Loucy (cell line): ENCODE measurements around the gene ALDH1A1.

Experiments
- H2AFZ ChIP-seq: fragments of 200-600 bp; sonication (generic); 2 replicates; pipeline ENCODE4 v1.6.0; 2016; ENCODE audit warnings: antibody characterized with exemption, mild to moderate bottlenecking, low read length, moderate library complexity
- H3F3A ChIP-seq: fragments of 200-600 bp; 2 replicates; pipeline ENCODE4 v1.6.0; 2016; ENCODE audit warnings: antibody characterized with exemption, low read depth, mild to moderate bottlenecking
- H3K27me3 ChIP-seq: fragments of 200-600 bp; sonication (generic); 2 replicates; pipeline ENCODE4 v1.6.1; 2014; ENCODE audit warnings: low read length, mild to moderate bottlenecking; ENCODE audit not compliant: insufficient read depth, poor library complexity, severe bottlenecking
- H3K36me3 ChIP-seq: fragments of 200-600 bp; sonication (generic); 2 replicates; pipeline ENCODE4 v1.6.1; 2016; ENCODE audit warnings: low read length; ENCODE audit not compliant: insufficient read depth
- H3K4me1 ChIP-seq: fragments of 200-600 bp; sonication (generic); 2 replicates; pipeline ENCODE4 v1.5.1; 2014; ENCODE audit warnings: low read length, mild to moderate bottlenecking; ENCODE audit not compliant: insufficient read depth, poor library complexity, severe bottlenecking
- H3K4me2 ChIP-seq: fragments of 200-600 bp; sonication (generic); 2 replicates; pipeline ENCODE4 v1.6.0; 2014; ENCODE audit warnings: antibody characterized with exemption, low read length, low read depth, mild to moderate bottlenecking; ENCODE audit not compliant: poor library complexity, severe bottlenecking
- H3K4me3 ChIP-seq: fragments of 200-600 bp; sonication (generic); 2 replicates; pipeline ENCODE4 v1.5.1; 2014; ENCODE audit warnings: low read length, mild to moderate bottlenecking, mixed read lengths; ENCODE audit not compliant: poor library complexity, severe bottlenecking
- H3K79me2 ChIP-seq: fragments of 200-600 bp; sonication (generic); 2 replicates; pipeline ENCODE4 v1.6.1; 2014; ENCODE audit warnings: low read length; ENCODE audit not compliant: insufficient read depth
- H3K9ac ChIP-seq: fragments of 200-600 bp; sonication (generic); 2 replicates; pipeline ENCODE4 v1.6.0; 2014; ENCODE audit warnings: mild to moderate bottlenecking, low read depth, low read length, moderate library complexity; ENCODE audit not compliant: poor library complexity, severe bottlenecking
- H3K9me2 ChIP-seq: fragments of 200-600 bp; sonication (generic); replicated peaks from 2 replicates; pipeline ENCODE4 v1.6.1; 2016; ENCODE audit warnings: low read depth, low read length, mixed read lengths
- H3K9me3 ChIP-seq: fragments of 200-600 bp; sonication (generic); 2 replicates; pipeline ENCODE4 v1.6.1; 2014; ENCODE audit warnings: mild to moderate bottlenecking, antibody characterized with exemption, low read length, low read depth; ENCODE audit not compliant: insufficient read depth
- H4K20me1 ChIP-seq: fragments of 200-600 bp; sonication (generic); 2 replicates; pipeline ENCODE4 v1.6.0; 2014; ENCODE audit warnings: antibody characterized with exemption, low read length, mild to moderate bottlenecking; ENCODE audit not compliant: insufficient read depth, poor library complexity, severe bottlenecking
- EZH2phosphoT487 ChIP-seq: fragments of 200-600 bp; IDR thresholded peaks from 2 replicates; pipeline ENCODE4 v1.6.1; 2018; ENCODE audit warnings: antibody characterized with exemption, mild to moderate bottlenecking, moderate library complexity, borderline replicate concordance
- TF ChIP-seq, protein P1 (sequence below): fragments of 200-600 bp; sonication (generic); conservative IDR thresholded peaks from 2 replicates; pipeline ENCODE4 v1.5.1; 2014; ENCODE audit warnings: mild to moderate bottlenecking, antibody characterized with exemption, low read length

ALDH1A1 gene

DNA sequence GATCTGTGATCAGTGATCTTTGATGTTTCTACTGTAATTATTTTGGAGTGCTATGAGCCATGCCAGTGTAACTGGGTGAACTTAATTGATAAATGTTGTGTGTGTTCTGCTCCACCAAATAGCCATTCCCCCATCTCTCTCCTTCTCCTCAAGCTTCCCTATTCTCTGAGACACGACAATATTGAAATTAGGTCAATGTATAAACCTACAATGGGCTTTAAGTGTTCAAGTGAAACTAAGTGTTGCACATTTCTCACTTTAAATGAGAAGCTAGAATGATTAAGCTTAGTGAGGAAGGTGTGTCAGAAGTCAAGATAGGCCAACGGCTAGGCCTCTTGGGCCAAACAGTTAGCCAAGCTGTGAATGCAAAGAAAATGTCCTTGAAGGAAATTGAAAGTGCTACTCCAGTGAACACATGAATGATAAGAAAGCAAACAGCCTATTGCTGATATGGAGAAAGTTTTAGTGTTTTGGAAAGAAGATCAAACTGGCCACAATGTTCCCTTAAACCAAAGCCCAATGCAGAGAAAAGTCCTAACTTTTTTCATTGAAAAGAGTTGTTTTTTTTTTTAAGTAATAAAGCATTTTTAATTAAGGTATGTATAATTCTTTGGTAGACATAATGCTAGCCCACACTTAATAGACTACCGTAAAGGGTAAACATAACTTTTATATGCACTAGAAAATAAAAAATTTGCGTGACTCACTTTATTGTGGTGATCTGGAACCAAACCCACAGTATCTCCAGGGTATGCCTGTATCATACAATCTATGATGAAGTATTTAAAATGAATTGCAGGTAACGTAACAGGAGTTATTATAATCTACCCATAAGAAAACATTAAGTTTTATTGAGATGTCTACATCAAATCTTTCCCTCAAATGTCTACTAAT is 42.5 kb upstream of the ALDH1A1 start:
- peaks cover 6% of the 10 kb centered on the region; the same call in 1 of the 2 replicates for H3F3A ChIP-seq
- H3K79me2 ChIP-seq, result no peaks in the 10 kb centered on the region
- H4K20me1 ChIP-seq, result no peaks in the 10 kb centered on the region
- peaks cover 43% of the 10 kb centered on the region for H3K4me1 ChIP-seq
- H3K9me3 ChIP-seq, result no peaks in the 10 kb centered on the region
- H2AFZ ChIP-seq, result peak overlapping the region; percentile 53
- no peaks in the 10 kb centered on the region for H3K27me3 ChIP-seq
- no peak overlapping the region for H3K4me3 ChIP-seq
- TF ChIP-seq, protein P1, sequence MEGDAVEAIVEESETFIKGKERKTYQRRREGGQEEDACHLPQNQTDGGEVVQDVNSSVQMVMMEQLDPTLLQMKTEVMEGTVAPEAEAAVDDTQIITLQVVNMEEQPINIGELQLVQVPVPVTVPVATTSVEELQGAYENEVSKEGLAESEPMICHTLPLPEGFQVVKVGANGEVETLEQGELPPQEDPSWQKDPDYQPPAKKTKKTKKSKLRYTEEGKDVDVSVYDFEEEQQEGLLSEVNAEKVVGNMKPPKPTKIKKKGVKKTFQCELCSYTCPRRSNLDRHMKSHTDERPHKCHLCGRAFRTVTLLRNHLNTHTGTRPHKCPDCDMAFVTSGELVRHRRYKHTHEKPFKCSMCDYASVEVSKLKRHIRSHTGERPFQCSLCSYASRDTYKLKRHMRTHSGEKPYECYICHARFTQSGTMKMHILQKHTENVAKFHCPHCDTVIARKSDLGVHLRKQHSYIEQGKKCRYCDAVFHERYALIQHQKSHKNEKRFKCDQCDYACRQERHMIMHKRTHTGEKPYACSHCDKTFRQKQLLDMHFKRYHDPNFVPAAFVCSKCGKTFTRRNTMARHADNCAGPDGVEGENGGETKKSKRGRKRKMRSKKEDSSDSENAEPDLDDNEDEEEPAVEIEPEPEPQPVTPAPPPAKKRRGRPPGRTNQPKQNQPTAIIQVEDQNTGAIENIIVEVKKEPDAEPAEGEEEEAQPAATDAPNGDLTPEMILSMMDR, result no peak
- no peak for TF ChIP-seq EZH2phosphoT487
- H3K4me2 ChIP-seq, result peak overlapping the region; percentile 9
- no peak overlapping the region for H3K9ac ChIP-seq
- no peaks in the 10 kb centered on the region for H3K36me3 ChIP-seq
- H3K9me2 ChIP-seq, result no peaks in the 10 kb centered on the region

DNA sequence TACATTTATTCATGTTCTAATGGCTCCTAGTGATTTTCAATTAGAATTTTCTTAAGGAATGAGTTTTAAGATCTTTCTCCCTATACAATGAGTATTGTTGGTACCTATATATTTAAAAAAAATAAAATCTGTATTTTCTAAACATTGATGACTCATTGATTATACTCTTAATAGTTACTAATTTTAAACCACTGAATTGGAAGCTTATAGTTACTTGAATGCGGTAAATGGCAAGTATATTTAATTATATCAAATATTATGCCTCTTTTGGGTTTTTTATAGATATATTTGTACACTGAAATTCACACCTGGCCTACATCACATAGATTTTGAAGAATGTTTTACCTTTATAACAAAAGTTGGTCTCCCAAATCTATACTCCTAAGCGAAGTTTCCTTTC is 38.9 kb upstream of the ALDH1A1 start:
- Histone ChIP-seq H3F3A (0 out of 2 replicates have a peak, but pooled peaks cover 3% of the 10 kb centered on the region), H3K79me2 (no peaks in the 10 kb centered on the region), H3K9ac (no peak overlapping the region), H3K4me1 (peaks cover 43% of the 10 kb centered on the region), H3K9me2 (no peaks in the 10 kb centered on the region), H4K20me1 (no peaks in the 10 kb centered on the region), H3K4me3 (no peak overlapping the region), H3K36me3 (no peaks in the 10 kb centered on the region), H3K4me2 (no peak overlapping the region), H3K9me3 (no peaks in the 10 kb centered on the region), H2AFZ (no peak overlapping the region), H3K27me3 (no peaks in the 10 kb centered on the region)
- TF ChIP-seq, protein P1, result no peak
- TF ChIP-seq EZH2phosphoT487, result no peak

DNA sequence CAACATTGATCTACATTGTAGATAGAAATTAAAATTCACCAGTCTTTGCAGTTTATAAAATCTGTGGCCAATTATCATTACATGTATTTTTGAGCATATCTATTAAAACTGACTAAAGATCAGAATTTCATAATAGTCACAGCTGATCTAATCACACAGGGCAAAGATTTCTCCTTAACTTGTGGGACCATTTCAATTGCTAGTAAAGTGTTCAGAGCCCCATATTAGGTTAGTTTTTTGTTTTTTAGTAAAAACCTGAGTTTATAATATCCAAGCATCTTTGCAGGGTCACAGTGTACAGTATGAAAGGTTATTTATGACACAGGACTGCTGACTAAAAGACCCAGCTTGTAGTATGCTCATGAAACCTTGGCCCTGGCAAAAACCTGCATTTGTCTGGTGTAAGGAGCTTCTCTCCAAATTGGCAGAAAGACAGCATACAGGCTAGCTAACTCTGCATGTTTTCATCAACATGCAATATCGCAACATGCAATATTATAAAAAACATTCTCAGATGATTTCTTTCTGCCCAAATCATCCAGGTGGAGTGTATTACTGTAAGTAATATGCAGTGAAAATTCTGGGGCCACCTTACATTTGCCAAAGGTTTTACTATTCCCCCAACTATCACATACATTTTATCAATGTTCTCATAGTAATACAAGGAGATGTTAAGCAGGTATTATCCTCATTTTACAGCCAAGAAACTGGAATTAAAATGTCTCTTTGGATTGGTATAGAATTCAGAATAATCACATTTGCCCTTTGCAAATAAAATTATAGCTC is 37.7 kb upstream of the ALDH1A1 start:
- peak overlapping the region; percentile 71 for H2AFZ ChIP-seq
- peaks cover 42% of the 10 kb centered on the region for H3K4me1 ChIP-seq
- H3F3A ChIP-seq, result 0 out of 2 replicates have a peak, but pooled peaks cover 3% of the 10 kb centered on the region
- H3K9me3 ChIP-seq, result no peaks in the 10 kb centered on the region
- no peaks in the 10 kb centered on the region for H3K27me3 ChIP-seq
- H3K4me2 ChIP-seq, result no peak overlapping the region
- no peaks in the 10 kb centered on the region for H3K9me2 ChIP-seq
- H3K79me2 ChIP-seq, result no peaks in the 10 kb centered on the region
- no peaks in the 10 kb centered on the region for H3K36me3 ChIP-seq
- TF ChIP-seq EZH2phosphoT487, result no peak
- TF ChIP-seq, protein P1, result no peak
- H3K4me3 ChIP-seq, result no peak overlapping the region
- H4K20me1 ChIP-seq, result no peaks in the 10 kb centered on the region
- no peak overlapping the region for H3K9ac ChIP-seq
